ENCODE data around the gene OGFR. TPM values are rescaled to one million over a fixed set of nuclear protein-coding genes. Genes with fewer than 3 reads are reported as not detected.

OGFR gene
- total and polyA plus RNA-seq, 2 experiments from 2014 or later, result 9.9 to 52.2 TPM

DNA sequence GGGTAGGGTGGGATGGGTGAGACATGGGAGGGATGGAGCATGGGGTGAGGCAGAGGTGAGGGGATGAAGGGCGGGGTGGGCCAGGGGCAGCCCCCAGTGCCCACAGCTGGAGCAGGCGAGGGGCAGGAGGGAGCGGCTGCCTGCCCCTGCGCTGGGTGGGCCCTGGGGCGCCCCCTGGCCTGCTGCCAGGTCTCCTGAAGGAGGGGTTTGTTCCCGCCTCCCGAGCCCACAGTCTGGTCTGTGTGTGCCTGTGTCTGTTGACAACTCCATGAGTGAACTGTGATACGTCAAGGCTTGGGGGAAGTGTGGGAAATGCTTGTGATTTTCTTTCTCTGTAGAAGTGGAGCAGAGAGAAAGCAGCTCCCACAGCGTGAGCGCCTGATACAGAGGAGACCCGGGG is 19.2 kb upstream of the OGFR start:
- 16 to 18% methylated on average over 5 to 9 of the region's 11 CpGs for WGBS, 2 experiments (ENCODE audit: low coverage in 1 of 2, low lambda C conversion rate in 2 of 2, missing lambda C conversion rate in 2 of 2)
- in situ Hi-C loops (cut with MboI), result loop anchor here (10.0 to 25.0 kb wide), 2 partner anchors 111 to 273 kb away; no protein-coding TSS in a partner anchor
- H3K4me3 ChIP-seq, result no peak overlapping the region

DNA sequence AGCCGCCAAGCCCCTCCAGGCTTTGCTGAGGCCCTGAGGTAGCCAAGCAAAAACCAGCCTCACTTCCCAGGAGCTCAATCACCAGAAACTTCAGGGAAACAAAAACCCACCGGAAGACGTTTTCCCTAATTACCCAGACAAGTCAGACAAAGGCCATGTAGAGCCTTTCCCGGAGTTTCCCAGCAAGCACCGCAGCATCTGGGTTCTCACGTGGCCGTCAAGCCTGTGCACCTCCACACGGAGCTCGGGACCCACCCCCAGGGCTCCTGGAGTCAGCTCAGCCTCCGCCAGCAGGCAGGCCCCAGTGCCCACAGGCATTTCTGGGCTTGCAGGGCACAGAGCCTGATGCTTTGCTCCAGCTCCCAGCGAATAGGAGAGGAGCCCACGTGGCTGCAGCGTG is 18.5 kb upstream of the OGFR start:
- H3K4me3 ChIP-seq, result no peak overlapping the region
- no peak for TF ChIP-seq EZH2 (IDR thresholded peaks at IDR 0.05; ENCODE audit: insufficient read depth, poor library complexity, severe bottlenecking)
- no peak for TF ChIP-seq EZH2phosphoT487 (IDR thresholded peaks at IDR 0.05; ENCODE audit: insufficient read depth, low read depth)
- no peak overlapping the region for H3K9ac ChIP-seq
- no peaks in the 10 kb centered on the region for H3K4me1 ChIP-seq (ENCODE audit: insufficient read depth)
- in situ Hi-C loops (cut with MboI), result loop anchor here (10.0 to 25.0 kb wide), 2 partner anchors 111 to 274 kb away; no protein-coding TSS in a partner anchor
- 47 to 49% methylated on average over 13 of the region's 13 CpGs for WGBS, 2 experiments (ENCODE audit: low coverage in 1 of 2, low lambda C conversion rate in 2 of 2, missing lambda C conversion rate in 2 of 2)
- no peaks in the 10 kb centered on the region for H3K27me3 ChIP-seq (replicated peaks; ENCODE audit: insufficient read depth)
- H3K9me3 ChIP-seq (ENCODE audit: low read depth), result no peaks in the 10 kb centered on the region
- no peaks in the 10 kb centered on the region for H3K79me2 ChIP-seq (ENCODE audit: insufficient read depth)
- H3F3A ChIP-seq (ENCODE audit: insufficient read depth), result no peaks in the 10 kb centered on the region
- no peak overlapping the region for H3K27ac ChIP-seq
- no peaks in the 10 kb centered on the region for H3K36me3 ChIP-seq (ENCODE audit: low read depth)
- DNase-seq, result no peak
- no peaks in the 10 kb centered on the region for H3K9me2 ChIP-seq (ENCODE audit: insufficient read depth)
- H3K4me2 ChIP-seq (ENCODE audit: unreplicated experiment), result no peak overlapping the region
- H2AFZ ChIP-seq, result no peak overlapping the region
- H4K20me1 ChIP-seq (ENCODE audit: insufficient read depth), result no peaks in the 10 kb centered on the region

More for the DNA sequence above, 19.2 kb upstream of the OGFR start:
- no peaks in the 10 kb centered on the region for H3K4me1 ChIP-seq (ENCODE audit: insufficient read depth)
- H4K20me1 ChIP-seq (ENCODE audit: insufficient read depth), result no peaks in the 10 kb centered on the region
- no peaks in the 10 kb centered on the region for H3K79me2 ChIP-seq (ENCODE audit: insufficient read depth)
- no peaks in the 10 kb centered on the region for H3K27me3 ChIP-seq (replicated peaks; ENCODE audit: insufficient read depth)
- H3K36me3 ChIP-seq (ENCODE audit: low read depth), result no peaks in the 10 kb centered on the region
- no peak overlapping the region for H3K9ac ChIP-seq
- H3K4me2 ChIP-seq (ENCODE audit: unreplicated experiment), result no peak overlapping the region
- no peak overlapping the region for H3K27ac ChIP-seq
- no peak overlapping the region for H2AFZ ChIP-seq
- no peak for TF ChIP-seq EZH2phosphoT487 (IDR thresholded peaks at IDR 0.05; ENCODE audit: insufficient read depth, low read depth)
- TF ChIP-seq EZH2 (IDR thresholded peaks at IDR 0.05; ENCODE audit: insufficient read depth, poor library complexity, severe bottlenecking), result no peak
- no peak for DNase-seq
- H3K9me2 ChIP-seq (ENCODE audit: insufficient read depth), result no peaks in the 10 kb centered on the region
- H3F3A ChIP-seq (ENCODE audit: insufficient read depth), result no peaks in the 10 kb centered on the region
- no peaks in the 10 kb centered on the region for H3K9me3 ChIP-seq (ENCODE audit: low read depth)

DNA sequence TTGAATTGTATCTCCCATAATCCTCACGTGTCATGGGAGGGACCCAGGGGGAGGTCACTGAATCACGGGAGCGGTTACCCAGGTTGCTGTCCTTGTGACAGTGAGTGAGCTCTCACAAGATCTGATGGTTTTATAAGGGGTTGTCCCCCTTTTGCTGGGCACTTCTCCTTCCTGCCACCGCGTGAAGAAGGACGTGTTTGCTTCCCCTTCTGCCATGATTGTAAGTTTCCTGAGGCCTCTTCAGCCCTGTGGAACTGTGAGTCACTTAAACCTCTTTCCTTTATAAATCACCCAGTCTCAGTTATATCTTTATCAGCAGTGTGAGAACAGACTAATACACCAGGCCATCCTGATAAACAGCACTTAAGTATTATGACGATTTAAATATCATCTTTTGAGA is 17.3 kb upstream of the OGFR start:
- H3K27me3 ChIP-seq (replicated peaks; ENCODE audit: insufficient read depth), result no peaks in the 10 kb centered on the region
- TF ChIP-seq EZH2 (IDR thresholded peaks at IDR 0.05; ENCODE audit: insufficient read depth, poor library complexity, severe bottlenecking) (no peak), EZH2phosphoT487 (IDR thresholded peaks at IDR 0.05; ENCODE audit: insufficient read depth, low read depth) (no peak)
- no peak overlapping the region for H3K4me3 ChIP-seq
- H3K27ac ChIP-seq, result no peak overlapping the region
- no peak overlapping the region for H2AFZ ChIP-seq
- no peak overlapping the region for H3K4me2 ChIP-seq (ENCODE audit: unreplicated experiment)
- 80 to 85% methylated on average over 7 of the region's 7 CpGs for WGBS, 2 experiments (ENCODE audit: low coverage in 1 of 2, low lambda C conversion rate in 2 of 2, missing lambda C conversion rate in 2 of 2)
- peaks cover 8% of the 10 kb centered on the region; the same call in 1 of the 2 replicates for H3F3A ChIP-seq (ENCODE audit: insufficient read depth)
- H4K20me1 ChIP-seq (ENCODE audit: insufficient read depth), result no peaks in the 10 kb centered on the region
- no peaks in the 10 kb centered on the region for H3K9me3 ChIP-seq (ENCODE audit: low read depth)
- 0 out of 2 replicates have a peak, but pooled peaks cover 8% of the 10 kb centered on the region for H3K4me1 ChIP-seq (ENCODE audit: insufficient read depth)
- H3K9me2 ChIP-seq (ENCODE audit: insufficient read depth), result no peaks in the 10 kb centered on the region
- DNase-seq, result no peak
- no peaks in the 10 kb centered on the region for H3K79me2 ChIP-seq (ENCODE audit: insufficient read depth)
- in situ Hi-C loops (cut with MboI), result loop anchor here (10.0 to 25.0 kb wide), 2 partner anchors 113 to 275 kb away; no protein-coding TSS in a partner anchor
- no peak overlapping the region for H3K9ac ChIP-seq
- H3K36me3 ChIP-seq (ENCODE audit: low read depth), result no peaks in the 10 kb centered on the region

DNA sequence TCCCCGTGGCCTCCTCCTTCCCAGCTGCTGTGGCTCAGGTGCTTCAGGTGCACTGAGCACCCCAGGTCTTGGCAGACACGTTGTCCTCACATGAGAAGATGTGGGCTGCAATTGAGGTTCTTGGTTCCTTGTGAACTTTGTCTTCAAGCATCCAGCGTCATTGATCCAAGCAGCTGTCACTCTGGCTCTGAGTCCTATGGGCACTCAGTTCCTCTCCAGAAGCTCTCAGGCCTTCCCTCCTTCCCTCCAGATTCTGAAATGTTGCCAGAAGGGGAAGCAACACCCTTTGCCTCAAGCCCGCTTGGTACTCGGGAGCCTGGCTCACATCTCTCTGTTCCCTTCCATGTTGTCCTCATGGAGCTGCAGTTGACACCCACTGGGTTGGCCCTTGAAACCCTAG is 16.8 kb upstream of the OGFR start:
- H4K20me1 ChIP-seq (ENCODE audit: insufficient read depth), result no peaks in the 10 kb centered on the region
- DNase-seq, result no peak
- H3K27ac ChIP-seq, result no peak overlapping the region
- no peaks in the 10 kb centered on the region for H3K9me3 ChIP-seq (ENCODE audit: low read depth)
- H3K4me3 ChIP-seq, result no peak overlapping the region
- TF ChIP-seq EZH2phosphoT487 (IDR thresholded peaks at IDR 0.05; ENCODE audit: insufficient read depth, low read depth), result no peak
- no peak for TF ChIP-seq EZH2 (IDR thresholded peaks at IDR 0.05; ENCODE audit: insufficient read depth, poor library complexity, severe bottlenecking)
- H3K4me1 ChIP-seq (ENCODE audit: insufficient read depth), result 0 out of 2 replicates have a peak, but pooled peaks cover 10% of the 10 kb centered on the region
- no peaks in the 10 kb centered on the region for H3K9me2 ChIP-seq (ENCODE audit: insufficient read depth)
- 53 to 57% methylated on average over 5 of the region's 5 CpGs for WGBS, 2 experiments (ENCODE audit: low coverage in 1 of 2, low lambda C conversion rate in 2 of 2, missing lambda C conversion rate in 2 of 2)
- no peaks in the 10 kb centered on the region for H3K27me3 ChIP-seq (replicated peaks; ENCODE audit: insufficient read depth)
- H3K4me2 ChIP-seq (ENCODE audit: unreplicated experiment), result no peak overlapping the region
- in situ Hi-C loops (cut with MboI), result loop anchor here (10.0 to 25.0 kb wide), 2 partner anchors 113 to 276 kb away; no protein-coding TSS in a partner anchor
- H3F3A ChIP-seq (ENCODE audit: insufficient read depth), result peaks cover 10% of the 10 kb centered on the region; the same call in 1 of the 2 replicates
- no peaks in the 10 kb centered on the region for H3K79me2 ChIP-seq (ENCODE audit: insufficient read depth)
- no peak overlapping the region for H3K9ac ChIP-seq
- no peaks in the 10 kb centered on the region for H3K36me3 ChIP-seq (ENCODE audit: low read depth)
- H2AFZ ChIP-seq, result no peak overlapping the region
